Iris pigment epithelial cell (primary cell): ENCODE measurements around the gene LTO1.

Experiments used
- DNase-seq: peaks from one replicate; pipeline ENCODE4 v3.0.0-alpha.2; 2011; ENCODE audit warnings: low read depth

LTO1 gene

DNA sequence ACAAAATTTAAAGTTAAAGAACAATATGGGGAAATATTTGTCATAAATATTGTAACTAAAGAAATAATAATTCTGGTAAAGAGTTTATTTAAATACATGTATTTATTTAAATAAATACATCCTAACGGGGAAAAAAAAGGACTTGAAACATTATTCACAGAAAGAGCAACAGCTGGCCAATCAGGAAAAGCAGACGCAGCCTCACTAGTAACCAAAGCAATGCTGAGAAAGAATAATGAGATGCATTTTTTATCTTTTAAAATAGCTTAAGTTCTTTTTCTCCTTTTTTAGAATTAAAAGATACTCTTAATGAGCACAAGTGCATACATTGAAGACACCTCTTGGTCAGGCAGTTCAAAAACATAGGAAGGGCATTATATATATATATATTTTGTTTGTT lies 2.6 kb upstream of the LTO1 start:
- no peak for DNase-seq

- peak; percentile 92 for DNase-seq
Measured at GRCh38 chr11:69674267-69674885, 777 bp downstream of the LTO1 start.

DNA sequence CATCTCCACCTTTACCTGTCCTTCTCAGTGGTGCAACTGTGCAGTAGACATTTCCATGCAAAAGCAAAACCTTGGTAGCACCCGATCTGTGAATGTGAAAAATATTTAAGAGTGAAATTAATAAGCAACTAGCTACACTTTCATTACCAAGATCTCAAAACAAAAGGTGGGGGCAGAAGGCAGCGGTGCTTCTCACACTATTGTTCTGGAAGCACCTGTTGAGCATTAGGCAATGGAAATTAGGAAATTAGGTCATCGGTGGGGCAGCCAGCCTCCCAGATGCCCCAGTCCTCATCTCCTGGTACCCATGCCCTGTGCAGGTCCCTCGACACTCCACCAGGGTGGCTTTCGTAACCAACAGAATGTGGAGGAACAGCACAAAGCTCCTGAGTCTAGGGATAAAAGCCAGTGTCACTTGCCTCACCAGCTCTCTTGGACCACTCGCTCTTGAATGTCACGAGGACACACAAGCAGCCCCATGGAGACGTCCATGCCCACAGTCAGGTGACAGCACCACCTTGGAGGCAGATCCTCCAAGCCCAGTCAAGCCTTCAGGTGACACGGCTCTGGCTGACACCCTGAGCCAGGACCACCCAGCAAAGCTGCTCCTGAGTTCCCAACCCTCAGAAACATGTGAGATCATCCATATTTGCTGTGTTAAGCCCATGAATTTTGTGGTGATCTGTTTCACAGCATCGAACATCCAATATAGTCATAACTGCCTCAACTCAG lies 3.3 kb downstream of the LTO1 start:
- DNase-seq, result no peak

GRCh38 chr11:69670158-69670845 lies 4.9 kb downstream of the LTO1 start:
- DNase-seq, result peak; percentile 74

DNA sequence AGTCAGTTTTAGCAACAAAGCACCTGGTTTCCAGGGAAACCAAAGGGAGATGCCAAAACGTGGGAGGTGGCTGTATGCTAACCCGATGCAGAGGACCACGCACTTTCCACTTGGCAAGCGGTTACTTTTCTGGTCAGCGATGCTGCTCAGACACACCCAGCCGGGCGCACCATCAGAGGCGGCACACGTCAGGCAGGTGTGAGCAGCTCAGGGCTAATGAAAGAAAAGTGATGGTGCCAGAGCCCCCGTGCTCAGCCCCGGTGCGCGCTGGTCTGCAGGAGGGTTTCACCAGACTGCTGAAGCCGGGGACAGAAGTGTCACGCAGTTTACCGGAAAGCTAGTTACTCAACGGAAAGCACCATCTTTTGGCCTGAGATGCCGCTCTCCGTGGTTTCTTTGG lies 5.7 kb downstream of the LTO1 start:
- DNase-seq, result no peak

- no peak for DNase-seq
Measured at GRCh38 chr11:69667619-69668604, 7.2 kb downstream of the LTO1 start.

GRCh38 chr11:69666752-69667536 lies 8.2 kb downstream of the LTO1 start:
- no peak for DNase-seq

DNA sequence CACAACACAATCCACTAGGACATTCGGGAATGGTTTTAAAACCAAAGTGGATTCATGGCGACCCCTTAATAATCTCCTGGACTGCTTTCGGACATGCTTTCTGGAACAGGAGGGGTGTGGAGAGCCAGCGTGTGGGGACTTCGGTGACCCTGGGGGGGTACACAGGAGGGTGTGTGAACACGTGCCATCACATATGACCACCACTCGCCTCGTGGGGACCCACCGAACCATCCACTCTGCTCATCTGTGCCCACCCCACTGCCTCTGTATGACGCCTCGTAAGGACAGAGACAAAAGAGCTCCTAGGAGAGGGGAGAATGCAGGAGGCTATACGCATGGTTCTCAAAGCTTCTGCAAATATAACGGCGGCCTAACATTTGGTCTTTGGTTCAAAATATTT lies 8.9 kb downstream of the LTO1 start:
- DNase-seq, result no peak

DNA sequence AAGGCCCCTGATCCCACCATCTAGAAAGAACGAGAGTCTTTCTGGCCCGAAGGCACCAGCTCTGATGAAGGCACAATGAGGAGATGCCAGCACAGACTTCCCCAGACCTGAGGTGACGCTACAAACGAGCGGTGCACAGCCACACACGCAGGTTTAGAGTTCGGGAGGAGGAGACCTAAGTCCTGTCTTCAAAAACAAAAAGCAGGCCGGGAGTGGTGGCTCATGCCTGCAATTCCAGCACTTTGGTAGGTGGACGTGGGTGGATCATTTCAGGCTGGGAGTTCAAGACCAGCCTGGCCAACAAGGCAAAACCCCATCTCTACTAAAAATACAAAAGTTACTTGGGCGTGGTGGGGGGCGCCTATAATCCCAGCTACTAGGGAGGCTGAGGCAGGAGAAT lies 9.5 kb downstream of the LTO1 start:
- no peak for DNase-seq

GRCh38 chr11:69664901-69665300 lies 10.3 kb downstream of the LTO1 start:
- no peak for DNase-seq

DNA sequence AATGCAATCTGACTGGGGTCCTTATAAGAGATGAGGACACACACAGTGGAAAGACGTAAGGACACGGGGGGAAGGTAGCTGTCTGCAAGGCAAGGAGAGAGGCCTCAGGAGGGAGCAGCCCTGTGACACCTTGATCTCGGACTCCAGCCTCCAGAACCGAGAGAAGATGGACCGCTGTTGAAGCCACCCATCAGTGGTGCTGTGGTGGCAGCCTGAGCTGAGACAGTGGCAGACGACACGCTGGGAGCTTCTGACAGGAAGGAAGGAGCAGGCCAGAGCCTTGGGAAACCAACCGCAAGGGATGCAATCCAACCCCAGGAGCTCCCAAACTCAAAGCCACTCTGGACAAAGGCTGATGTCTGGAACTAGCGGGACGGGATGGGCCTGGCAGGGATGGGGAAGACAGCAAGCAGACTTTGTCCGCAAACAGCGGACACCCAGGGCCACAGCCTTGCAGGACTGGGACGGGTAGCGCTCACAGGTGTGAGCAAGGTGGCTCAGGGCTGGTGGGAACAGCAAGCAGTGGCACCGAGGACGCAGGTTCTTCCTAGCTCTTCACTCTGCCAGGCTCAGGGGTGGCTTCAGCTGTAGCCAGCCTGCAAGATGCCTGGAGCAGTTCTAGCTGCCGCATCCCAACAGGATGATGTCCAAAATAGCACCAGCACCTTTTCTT lies 10.9 kb downstream of the LTO1 start:
- DNase-seq, result no peak

GRCh38 chr11:69663326-69663725 lies 11.8 kb downstream of the LTO1 start:
- no peak for DNase-seq

- DNase-seq, result no peak
Measured at GRCh38 chr11:69662806-69663205, 12.3 kb downstream of the LTO1 start.

- no peak for DNase-seq
Measured at GRCh38 chr11:69662021-69662698, 13.0 kb downstream of the LTO1 start.

DNA sequence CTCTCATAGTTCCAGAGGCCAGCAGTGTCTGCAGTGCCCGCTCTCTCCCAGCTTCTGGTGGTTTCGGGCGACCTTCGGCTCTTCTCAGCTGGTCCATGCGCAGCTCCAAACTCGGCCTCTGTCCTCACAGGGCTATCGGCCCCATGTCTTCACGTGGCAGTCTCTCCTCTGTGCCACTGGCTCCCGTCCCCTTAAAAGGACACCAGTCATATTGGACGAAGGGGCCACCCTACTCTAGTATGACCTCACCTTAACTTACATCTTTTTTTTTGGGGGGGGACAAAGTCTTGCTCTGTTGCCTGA lies 13.8 kb downstream of the LTO1 start:
- DNase-seq, result no peak

DNA sequence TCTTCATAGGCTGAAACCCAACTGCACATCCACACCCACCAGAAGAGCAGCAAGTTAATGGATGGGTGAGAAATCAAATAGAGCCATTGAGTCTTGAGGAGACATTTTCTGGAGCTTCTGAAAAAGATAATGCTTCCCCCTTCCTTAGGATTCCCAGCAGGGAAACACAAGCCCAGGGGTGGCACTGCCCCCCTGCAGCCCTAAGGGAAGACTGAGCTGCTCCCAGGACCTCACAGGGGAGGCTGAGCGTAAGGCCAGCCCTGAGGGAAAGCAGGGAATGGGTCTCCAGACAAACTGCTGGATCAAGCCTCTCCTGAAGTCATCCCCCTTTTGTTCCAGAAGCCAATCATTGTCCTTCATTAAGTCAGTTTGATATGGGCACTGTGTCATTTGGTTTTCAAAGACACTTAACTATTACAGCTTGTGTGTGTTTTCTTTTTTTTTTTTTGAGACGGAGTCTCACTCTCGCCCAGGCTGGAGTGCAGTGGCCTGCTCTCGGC lies 15.1 kb downstream of the LTO1 start:
- DNase-seq, result no peak

DNA sequence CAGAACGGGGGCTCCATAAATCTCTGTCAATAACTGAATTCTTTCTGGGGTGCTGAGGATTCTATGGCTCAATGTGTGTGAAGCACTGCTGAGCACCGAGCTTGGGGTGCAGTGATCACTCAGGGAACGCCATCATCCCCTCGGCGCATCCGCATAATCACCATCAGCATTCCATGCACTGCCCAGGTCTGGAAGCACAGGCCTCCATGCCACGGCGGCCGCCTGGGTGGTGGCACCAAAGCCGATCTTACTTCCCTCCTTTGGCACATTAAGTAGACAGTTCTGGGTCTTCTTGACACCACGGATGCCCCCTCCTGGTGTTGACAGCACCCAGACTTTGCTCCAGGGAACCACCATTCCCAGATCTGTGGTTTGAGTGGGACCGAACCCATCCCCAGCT lies 15.6 kb downstream of the LTO1 start:
- DNase-seq, result no peak

DNA sequence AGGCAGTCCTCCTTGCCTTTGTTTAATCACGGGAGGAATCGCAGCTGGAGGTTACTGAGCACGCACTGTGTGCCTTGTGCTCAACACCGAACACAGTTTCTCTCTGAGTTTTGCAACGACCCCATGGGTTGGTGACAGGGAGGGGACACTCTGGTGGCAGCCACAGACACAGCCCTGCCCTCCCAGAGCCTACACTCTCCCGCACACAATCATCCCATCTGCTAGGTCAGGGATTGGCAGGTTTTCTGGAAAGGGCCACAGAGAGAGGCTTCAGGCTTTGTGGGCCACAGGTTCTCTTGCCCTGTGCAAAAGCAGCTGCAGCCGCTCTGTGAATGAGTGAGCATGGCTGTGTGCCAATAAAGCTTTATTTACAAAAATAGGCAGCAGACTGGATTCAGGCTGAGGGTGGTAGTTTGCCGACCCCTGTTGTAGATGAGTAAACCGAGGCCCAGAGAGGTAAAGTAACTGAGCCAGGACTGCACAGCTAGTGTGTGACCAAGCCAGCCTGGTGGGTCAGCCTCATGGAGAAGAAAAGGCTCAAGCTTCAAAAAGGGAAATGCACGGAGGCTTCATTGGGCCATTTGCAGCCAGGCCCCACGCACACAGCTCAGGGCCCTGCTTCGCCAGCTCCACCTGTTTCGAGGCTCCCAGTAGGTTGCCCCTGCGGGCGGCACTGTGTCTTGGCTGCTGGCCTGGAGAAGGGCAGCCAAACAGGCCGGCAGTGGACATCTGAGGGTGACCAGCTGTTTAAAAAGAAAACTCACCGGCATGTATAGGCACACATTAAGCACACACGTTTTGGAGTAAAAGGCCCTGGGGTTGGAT lies 16.3 kb downstream of the LTO1 start:
- DNase-seq, result no peak

GRCh38 chr11:69657911-69658625 lies 17.1 kb downstream of the LTO1 start:
- DNase-seq, result no peak
